Fibroblast of gingiva (primary cell): ENCODE results near the gene VLDLR.

Experiments used
- DNase-seq: peaks from one replicate; pipeline ENCODE4 v3.0.0-alpha.2; 2011; ENCODE audit warnings: low read depth

Gene VLDLR

GRCh38 chr9:2621722-2622460 lies at the start of gene VLDLR:
VLDLR (plus strand) TSS chr9:2621787; CDS start chr9:2622190, 403 bp downstream.
- DNase-seq: peak; percentile 11

GRCh38 chr9:2574203-2574602 lies 47.4 kb upstream of the VLDLR start:
- DNase-seq: no peak

GRCh38 chr9:2576631-2577030 lies 45.0 kb upstream of the VLDLR start:
- no peak for DNase-seq

DNA sequence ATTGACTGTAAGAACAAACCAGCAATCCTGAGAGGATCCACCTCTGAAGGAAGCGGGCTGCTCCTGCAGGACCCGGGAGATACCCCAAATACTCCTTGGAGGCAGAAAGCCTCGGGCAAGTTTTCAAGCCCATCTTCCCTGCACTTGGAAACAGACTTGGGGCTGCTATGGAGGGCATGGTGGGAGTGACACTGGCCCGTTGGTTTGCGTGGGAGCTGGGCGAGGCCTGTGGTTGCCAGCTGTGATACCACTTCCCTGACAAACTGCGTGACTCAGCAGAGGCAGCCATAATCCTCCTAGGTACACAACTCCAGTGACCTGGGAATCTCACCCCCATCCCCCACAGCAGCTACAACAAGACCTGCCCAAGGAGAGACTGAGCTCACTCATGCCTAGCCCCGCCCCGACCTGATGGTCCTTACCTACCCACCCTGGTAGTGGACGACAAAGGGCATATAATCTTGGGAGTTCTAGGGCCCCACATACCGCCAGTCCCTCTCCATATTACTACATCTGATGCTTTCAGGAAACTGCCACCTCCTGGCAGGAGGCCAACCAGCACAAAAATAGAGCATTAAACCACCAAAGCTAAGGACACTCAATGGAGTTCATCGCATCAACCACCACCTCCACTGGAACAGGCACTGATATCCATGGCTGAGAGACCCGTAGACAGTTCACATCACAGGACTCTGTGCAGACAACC lies 38.1 kb upstream of the VLDLR start:
- no peak for DNase-seq

DNA sequence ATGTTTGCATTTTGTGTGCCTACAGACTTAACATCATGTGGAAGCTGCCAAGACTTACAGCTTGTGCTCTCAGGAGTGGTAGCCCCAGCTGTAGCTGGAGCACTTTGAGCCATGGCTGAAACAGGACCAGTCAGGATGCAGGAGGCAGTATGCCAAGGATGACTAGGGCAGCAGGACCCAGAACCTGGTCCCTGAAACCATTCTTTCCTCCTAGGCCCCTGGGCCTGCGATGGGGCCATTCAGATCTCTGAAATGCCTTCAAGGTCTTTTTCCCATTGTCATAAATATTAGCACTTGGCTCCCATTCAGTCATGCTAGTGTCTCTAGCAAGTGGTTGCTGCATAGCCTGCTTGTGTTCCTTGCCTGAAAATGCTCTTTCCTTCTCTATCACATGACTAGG lies 29.6 kb upstream of the VLDLR start:
- DNase-seq: no peak

DNA sequence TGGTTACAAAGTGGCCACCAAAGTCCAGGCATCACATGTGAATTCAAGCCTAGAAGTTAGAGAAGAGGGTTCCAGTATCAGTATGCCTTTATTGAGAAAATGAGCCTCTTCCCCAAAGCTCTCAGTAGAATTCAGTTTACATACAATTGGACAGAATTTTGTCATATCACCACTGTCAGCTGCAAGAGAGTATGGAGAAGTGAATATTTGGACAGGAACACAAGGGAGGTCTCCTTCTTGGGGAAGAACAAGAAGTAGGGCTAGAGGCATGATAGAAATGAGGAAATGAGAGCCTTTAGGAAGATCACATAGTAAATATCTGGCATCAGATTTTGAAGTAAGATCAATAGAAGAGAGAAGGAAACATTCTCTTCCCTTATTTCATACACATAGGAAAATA lies 27.8 kb upstream of the VLDLR start:
- no peak for DNase-seq

DNA sequence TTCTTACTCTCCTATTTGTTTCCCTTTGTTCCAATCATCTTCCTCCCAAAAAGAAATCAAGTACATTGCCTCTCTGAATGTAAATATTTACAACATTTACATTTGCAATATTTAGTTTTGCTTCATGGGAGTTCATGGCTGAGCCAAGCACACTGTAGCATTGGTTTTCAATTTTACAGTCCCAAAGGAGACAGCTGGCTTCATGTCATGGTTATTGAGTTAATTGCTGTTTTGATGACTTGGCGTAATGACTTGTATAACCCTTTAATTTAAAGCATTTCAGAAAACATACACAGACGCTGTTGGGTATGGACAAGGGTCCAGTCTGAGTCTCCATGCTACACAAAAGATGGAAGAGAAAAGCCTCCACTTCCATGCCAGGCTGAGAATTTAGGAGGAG lies 25.6 kb upstream of the VLDLR start:
- no peak for DNase-seq

DNA sequence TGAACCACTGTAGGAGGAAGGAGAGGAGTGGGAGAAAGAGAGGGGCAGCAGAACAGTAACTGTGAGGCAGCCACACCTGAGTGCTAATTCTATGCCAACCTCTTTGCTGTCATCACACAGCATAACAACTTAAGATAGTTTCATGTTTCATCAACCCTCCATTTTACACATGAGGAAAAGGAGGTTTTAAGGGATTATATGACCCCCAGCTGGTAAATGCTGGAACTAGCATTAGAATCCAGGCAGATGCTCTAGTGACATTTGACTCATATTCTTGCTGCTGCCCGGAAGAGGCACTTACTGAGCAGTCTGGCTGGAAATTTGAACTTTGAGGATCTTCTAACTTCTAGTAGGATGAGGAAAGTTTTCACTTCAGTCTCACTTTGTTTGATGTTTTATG lies 24.1 kb upstream of the VLDLR start:
- DNase-seq: no peak

DNA sequence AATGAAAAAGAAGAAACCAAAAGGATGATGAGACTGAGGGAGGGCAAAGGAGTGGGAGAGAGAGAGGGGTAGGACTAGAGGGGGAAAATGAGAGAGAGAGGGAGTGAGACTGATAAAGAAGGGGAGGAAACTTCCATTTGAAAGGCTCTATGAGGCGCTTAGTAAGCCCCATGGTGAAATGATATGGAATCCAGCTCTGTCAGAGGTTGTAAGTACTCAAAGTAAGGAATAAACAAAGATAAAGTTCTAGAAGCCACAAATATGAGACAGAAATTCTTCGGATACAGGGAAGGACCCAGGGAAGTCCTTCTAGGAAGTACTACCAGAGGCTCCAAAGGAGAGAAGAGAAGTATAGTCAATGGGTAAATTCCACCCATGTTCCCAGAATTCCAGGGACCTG lies 21.7 kb upstream of the VLDLR start:
- no peak for DNase-seq

DNA sequence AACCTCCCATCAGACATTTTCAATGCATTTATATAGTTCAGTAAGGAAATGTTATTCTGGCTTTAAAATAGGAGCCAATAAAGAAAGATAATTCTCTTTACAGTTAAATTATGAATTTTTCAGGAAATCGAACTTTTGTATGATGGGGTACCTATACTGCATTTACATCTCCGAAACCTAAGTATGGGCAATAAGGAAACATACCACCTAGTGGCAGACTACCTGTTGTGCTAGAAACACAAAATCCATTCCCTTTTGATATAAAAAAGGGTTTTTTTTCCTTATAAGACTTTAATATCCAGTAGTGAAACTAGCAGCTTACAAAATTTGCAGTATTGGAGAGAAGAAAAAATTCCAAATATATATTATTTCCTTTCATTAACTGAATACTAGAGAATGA lies 21.3 kb upstream of the VLDLR start:
- no peak for DNase-seq

DNA sequence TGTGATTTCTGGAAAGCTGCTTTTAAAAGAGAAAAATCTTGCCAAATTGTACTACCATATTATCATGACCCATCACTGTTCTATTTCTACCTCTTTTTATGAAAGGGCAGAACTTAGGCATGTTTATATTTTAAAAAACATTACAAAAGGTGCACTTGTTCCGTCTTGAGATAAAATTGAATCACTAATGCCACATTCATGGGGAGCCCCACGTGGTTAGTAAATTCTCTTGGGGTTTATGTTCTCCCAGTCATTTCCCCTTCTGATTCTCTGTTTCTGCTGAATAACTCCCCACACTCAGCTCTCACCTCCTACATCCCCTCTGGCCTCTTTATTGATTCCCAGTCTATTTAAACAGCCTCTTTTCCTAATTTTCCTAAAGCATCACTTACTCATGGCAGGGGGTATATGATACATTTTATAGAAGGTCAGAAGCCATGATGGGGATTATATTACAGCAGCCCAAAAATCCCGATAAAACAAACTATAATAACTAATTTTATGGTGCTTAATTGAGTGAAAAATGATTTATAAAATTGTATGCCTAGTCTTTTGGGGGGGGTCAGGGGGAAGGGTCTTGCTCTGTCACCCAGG lies 19.7 kb upstream of the VLDLR start:
- DNase-seq: no peak

GRCh38 chr9:2602704-2603116 lies 18.9 kb upstream of the VLDLR start:
- DNase-seq: no peak

DNA sequence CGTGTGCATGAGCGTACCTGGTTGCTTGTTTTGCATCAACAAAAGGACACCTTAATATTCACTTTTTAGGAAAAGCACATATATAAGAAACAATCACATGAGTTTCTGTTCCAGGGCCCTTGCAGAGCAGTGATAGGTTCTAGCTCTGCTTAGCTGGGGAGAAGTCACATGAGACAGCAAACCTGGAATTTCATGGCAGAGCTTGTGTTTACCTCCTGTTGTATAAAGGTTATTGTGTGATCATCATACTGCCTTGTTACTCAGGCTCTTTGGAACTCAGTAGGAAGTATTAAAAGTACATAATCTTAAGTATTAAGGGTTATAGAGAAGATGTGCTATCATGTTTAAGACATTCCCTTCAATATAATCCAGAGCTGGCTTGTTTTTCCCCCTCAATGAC lies 18.0 kb upstream of the VLDLR start:
- no peak for DNase-seq

DNA sequence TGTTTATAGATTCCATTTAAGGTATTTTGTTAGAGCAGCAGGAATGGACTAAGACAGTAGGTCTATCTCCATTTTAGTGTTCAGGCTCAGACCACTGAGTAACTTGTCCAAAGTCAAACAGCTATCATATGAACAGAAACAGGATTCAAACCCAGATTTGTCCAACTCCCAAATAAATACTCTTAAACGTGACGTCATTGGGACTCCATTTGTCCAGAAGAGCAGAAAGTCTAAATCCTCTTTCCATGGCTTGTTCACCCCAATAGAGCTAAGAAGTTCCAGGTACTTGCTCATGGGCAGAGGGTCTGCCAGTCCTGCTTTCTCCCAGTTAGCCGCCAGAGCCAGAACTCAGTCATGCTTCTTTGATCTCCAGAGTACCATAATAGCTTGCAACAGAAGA lies 16.3 kb upstream of the VLDLR start:
- DNase-seq: no peak

GRCh38 chr9:2608276-2608675 lies 13.3 kb upstream of the VLDLR start:
- DNase-seq: no peak

DNA sequence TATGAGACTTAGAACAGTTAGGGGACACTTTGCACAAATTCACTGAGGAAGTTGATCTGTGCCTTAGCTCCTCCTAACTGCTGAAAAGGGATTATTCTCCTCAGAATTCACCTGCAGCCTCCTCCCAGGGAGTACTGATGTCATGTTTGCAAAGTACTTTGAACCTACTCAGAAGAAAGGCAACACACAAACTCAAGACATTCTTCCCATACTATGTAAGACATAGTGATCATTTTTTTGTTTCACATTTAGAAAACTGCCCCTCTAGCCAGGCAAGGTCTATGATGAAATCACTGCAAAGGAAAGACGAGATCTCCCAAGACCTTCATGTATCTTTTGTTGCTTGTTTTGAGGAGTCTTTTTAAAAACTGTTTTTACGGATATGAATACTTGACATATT lies 10.6 kb upstream of the VLDLR start:
- DNase-seq: no peak

DNA sequence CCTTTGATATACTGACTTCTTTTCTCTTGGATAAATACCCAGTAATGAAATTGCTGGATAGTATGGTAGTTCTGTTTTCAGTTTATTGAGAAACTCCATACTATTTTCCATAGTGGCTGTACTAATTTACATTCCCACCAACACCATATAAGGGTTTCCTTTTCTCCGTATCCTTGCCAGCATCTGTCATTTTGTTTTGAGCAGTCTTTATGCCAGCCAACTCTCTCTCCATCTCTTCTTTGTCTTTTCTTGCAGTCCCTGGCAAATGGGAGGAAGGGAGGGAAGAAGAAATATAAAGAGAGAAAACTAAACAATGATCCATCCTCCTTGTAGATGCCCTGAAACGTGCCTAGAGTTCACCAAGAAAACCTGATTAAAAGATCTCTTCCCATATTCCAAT lies 9.6 kb upstream of the VLDLR start:
- DNase-seq: no peak

DNA sequence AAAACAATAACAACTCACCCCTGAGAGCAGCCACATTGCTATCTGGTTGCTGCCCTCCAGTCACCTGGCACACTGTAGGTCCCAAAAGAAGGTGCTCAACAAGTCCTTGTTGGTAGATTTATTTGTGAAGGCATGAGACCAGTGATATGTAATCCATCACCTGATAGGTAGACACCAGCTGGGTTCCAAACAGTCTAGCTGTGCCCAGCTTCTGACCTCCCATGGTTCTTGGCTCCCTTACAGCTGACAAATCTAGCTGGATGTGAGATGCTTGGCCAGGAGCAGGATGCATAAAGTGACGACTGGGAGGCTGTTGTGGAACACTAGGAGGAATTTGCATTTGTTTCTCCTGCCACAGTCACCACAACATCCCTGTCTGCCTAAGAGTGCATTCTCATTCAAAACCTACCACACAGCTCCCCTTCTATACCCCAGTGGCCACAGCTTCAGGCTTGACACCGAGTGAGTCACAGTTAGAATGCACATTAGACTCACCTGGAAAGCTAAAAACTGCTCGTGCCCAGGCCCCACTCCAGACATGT lies 7.8 kb upstream of the VLDLR start:
- DNase-seq: no peak

- DNase-seq: no peak
These were observed 6.1 kb upstream of the VLDLR start for GRCh38 chr9:2615497-2615896.

GRCh38 chr9:2616692-2617377 lies 4.8 kb upstream of the VLDLR start:
- no peak for DNase-seq

GRCh38 chr9:2618289-2618688 lies 3.3 kb upstream of the VLDLR start:
- DNase-seq: no peak

GRCh38 chr9:2620919-2621721 lies 467 bp upstream of the VLDLR start:
- DNase-seq: peak; percentile 52
